Epithelial cell of proximal tubule (primary cell): ENCODE data around the gene MIPOL1. TPM values are rescaled to one million over a fixed set of nuclear protein-coding genes. Genes with fewer than 3 reads are reported as not detected.
A peak's percentile ranks its signal among the peaks of the same experiment; 100 is the strongest.
"Not testable (repeated sequence)": the region's sequence is repeated elsewhere in the genome, so short reads cannot be mapped to it uniquely, and the experiment has no call there.

Source experiments
- DNase-seq: peaks from one replicate; pipeline ENCODE4 v3.0.0-alpha.2; 2011; ENCODE audit warnings: low read depth
- H3K4me3 ChIP-seq: 2 replicates; pipeline ENCODE4 v1.5.1; 2011; ENCODE audit warnings: low read depth, mild to moderate bottlenecking, low read length
- total RNA-seq: library from RNA; depleted of rRNA; stranded (reverse); fragments of >200 nt; gene quantifications from 2 replicates; pipeline ENCODE4 v1.2.3, GENCODE V29; 2015
- TF ChIP-seq, protein P1 (sequence below): conservative IDR thresholded peaks from 2 replicates; pipeline ENCODE4 v1.5.1; 2012; ENCODE audit warnings: low read depth, mild to moderate bottlenecking, low read length

Gene MIPOL1
- total RNA-seq, 1 donor from 2014 or later = 5.7 TPM

DNA sequence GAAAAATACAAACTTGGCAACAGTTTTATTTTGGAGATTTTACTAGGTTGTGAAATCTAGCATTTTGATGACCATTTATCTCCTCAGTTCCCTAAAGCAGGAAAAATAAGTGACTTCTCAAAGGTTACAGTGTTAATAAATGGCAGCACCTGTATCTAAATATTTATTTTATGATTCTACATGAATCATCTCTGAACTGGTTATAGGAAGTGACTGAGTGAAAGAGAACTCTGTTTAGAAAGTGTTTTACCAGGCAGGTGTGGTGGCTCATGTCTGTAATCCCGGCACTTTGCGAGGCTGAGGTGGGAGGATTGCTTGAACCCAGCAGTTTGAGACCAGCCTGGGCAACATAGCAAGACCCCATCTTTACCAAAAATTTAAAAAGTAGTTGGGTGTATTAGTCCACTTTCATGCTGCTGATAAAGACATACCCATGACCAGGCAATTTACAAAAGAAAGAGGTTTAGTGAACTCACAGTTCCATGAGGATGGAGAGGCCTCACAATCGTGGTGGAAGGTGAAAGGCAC, 26.3 kb downstream of the MIPOL1 start:
- H3K4me3 ChIP-seq = no peak overlapping the region
- DNase-seq = no peak
- TF ChIP-seq, protein P1, sequence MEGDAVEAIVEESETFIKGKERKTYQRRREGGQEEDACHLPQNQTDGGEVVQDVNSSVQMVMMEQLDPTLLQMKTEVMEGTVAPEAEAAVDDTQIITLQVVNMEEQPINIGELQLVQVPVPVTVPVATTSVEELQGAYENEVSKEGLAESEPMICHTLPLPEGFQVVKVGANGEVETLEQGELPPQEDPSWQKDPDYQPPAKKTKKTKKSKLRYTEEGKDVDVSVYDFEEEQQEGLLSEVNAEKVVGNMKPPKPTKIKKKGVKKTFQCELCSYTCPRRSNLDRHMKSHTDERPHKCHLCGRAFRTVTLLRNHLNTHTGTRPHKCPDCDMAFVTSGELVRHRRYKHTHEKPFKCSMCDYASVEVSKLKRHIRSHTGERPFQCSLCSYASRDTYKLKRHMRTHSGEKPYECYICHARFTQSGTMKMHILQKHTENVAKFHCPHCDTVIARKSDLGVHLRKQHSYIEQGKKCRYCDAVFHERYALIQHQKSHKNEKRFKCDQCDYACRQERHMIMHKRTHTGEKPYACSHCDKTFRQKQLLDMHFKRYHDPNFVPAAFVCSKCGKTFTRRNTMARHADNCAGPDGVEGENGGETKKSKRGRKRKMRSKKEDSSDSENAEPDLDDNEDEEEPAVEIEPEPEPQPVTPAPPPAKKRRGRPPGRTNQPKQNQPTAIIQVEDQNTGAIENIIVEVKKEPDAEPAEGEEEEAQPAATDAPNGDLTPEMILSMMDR = no peak

- not testable (repeated sequence) for DNase-seq, H3K4me3 ChIP-seq
Observed at GRCh38 chr14:37225668-37226067, 27.9 kb downstream of the MIPOL1 start.

- DNase-seq = peak; percentile 37
- TF ChIP-seq, protein P1 = peak; percentile 75
- no peak overlapping the region for H3K4me3 ChIP-seq
Observed at GRCh38 chr14:37230551-37231194, 32.9 kb downstream of the MIPOL1 start.

DNA sequence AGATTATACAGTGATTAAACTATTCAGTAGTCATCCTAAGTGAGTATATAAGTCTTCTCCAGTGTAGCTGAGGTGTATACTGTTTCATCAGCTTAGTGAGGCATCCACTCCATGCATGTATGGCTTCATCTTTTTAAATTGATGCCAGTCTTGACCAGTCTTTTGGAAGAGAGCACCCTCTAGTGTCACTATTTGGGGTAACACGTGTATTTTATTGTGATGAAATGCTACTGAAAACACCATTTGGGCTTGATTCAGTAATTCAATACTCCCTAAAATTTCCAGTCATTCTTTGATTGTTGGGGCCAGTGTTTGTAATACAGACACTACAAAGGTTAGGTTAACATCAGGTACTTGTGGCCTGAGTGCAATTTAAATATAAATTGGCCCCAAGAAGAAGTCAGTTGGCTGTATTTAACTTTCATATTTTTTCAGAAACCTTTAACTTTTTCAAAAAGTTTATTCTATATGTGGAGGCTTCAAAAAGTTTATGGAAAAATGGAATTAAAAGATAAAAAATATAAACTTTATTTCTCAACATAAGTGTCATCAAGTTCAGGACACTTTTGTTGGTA, 35.3 kb downstream of the MIPOL1 start:
- peak; percentile 18 for DNase-seq
- H3K4me3 ChIP-seq = no peak overlapping the region
- TF ChIP-seq, protein P1 = peak; percentile 76

- no peak for DNase-seq
- H3K4me3 ChIP-seq = no peak overlapping the region
- TF ChIP-seq, protein P1 = no peak
Observed at GRCh38 chr14:37234222-37234621, 36.5 kb downstream of the MIPOL1 start.

GRCh38 chr14:37236044-37236443, 38.3 kb downstream of the MIPOL1 start:
- not testable (repeated sequence) for DNase-seq

DNA sequence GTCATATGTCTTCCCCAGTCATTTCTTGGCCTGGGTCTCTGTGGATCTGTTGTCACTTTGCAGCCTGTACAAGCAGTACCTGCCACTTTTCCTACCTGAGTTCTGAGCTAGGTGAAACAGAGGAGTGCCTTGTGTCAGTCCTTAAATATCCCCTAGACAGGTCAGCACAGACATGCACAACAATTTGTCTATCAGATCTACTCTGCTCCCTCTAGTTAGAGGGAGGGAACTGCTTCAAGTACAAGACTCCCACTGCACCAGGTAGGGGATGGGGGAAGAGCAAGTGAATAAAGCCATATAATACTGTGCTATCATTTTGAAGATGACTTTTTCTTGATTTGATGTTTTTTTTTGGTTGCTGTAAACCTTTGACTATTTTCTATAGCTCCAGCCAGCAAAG, 39.4 kb downstream of the MIPOL1 start:
- TF ChIP-seq, protein P1 = no peak
- DNase-seq = no peak
- H3K4me3 ChIP-seq = no peak overlapping the region

More at GRCh38 chr14:37236044-37236443, 38.3 kb downstream of the MIPOL1 start:
- not testable (repeated sequence) for H3K4me3 ChIP-seq

DNA sequence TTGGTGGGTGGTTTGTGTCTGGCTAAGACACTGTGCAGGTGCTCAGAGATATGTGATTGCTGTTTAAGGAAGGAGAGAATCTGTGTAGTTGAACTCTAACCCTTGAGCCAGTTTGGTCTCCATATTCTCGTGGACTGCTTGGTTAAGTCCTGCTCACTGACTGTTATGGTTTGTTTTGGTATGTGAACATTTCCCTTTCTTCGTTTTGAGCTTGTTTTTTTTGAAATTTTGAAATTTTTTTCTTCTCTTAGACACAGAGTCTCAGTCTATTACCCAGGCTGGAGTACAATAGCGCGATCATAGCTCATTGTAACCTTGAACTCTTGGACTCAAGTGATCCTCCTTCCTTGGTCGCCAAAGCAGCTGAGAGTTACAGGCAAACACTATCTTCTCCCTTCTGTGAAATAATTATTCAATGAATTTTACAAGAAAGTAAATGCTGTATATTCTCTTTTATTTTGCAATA, 40.0 kb downstream of the MIPOL1 start:
- TF ChIP-seq, protein P1 = no peak
- DNase-seq = no peak
- H3K4me3 ChIP-seq = no peak overlapping the region
